GM12892 (cell line): ENCODE data around the gene AGFG1.

Experiments
- DNase-seq: peaks from one replicate; pipeline ENCODE4 v3.0.0; 2011; ENCODE audit not compliant: insufficient read length
- FAIRE-seq: peaks from 2 replicates; lab custom pipeline; 2011; peaks lifted over from hg19 to GRCh38; lab: Jason Lieb, UNC
- POLR2A ChIP-seq: IDR thresholded peaks from 2 replicates; pipeline ENCODE4 v1.6.1; 2011; ENCODE audit warnings: low read depth, low read length, control low read depth
- POLR2AphosphoS5 ChIP-seq: IDR thresholded peaks from 2 replicates; pipeline ENCODE4 v1.6.1; 2011; ENCODE audit warnings: low read depth, low read length, control low read depth
- TAF1 ChIP-seq: IDR thresholded peaks from 2 replicates; pipeline ENCODE4 v1.6.1; 2011; ENCODE audit warnings: low read depth, mild to moderate bottlenecking, control low read depth, low read length, borderline replicate concordance

Gene AGFG1

GRCh38 chr2:227450311-227450841, 21.6 kb upstream of the AGFG1 start:
- FAIRE-seq (no peak), DNase-seq (no peak)
- TF ChIP-seq TAF1: no peak
- TF ChIP-seq POLR2A: no peak

GRCh38 chr2:227450926-227451654, 20.9 kb upstream of the AGFG1 start:
- no peak for DNase-seq
- TF ChIP-seq TAF1: no peak
- TF ChIP-seq POLR2AphosphoS5: no peak
- no peak for TF ChIP-seq POLR2A
- no peak for FAIRE-seq

GRCh38 chr2:227451655-227451992, 20.3 kb upstream of the AGFG1 start:
- FAIRE-seq: no peak
- no peak for DNase-seq
- no peak for TF ChIP-seq POLR2A
- TF ChIP-seq POLR2AphosphoS5: no peak

GRCh38 chr2:227453810-227454209, 18.1 kb upstream of the AGFG1 start:
- TF ChIP-seq POLR2A (no peak), POLR2AphosphoS5 (no peak), TAF1 (no peak)
- no peak for DNase-seq
- FAIRE-seq: no peak

GRCh38 chr2:227454323-227454860, 17.6 kb upstream of the AGFG1 start:
- FAIRE-seq: no peak
- DNase-seq: no peak
- no peak for TF ChIP-seq POLR2AphosphoS5
- TF ChIP-seq TAF1: no peak
- no peak for TF ChIP-seq POLR2A

- FAIRE-seq: peak; percentile 51
- no peak for DNase-seq
Measured at GRCh38 chr2:227455200-227455599, 16.8 kb upstream of the AGFG1 start.

GRCh38 chr2:227456102-227456501, 15.9 kb upstream of the AGFG1 start:
- TF ChIP-seq POLR2A (no peak), POLR2AphosphoS5 (no peak)
- DNase-seq (no peak), FAIRE-seq (no peak)

More at GRCh38 chr2:227455200-227455599, 16.8 kb upstream of the AGFG1 start:
- TF ChIP-seq POLR2AphosphoS5 (no peak), POLR2A (no peak), TAF1 (no peak)

- FAIRE-seq: peak; percentile 42
- TF ChIP-seq POLR2A (no peak), POLR2AphosphoS5 (no peak), TAF1 (no peak)
- no peak for DNase-seq
Measured at GRCh38 chr2:227456772-227457171, 15.2 kb upstream of the AGFG1 start.

GRCh38 chr2:227460070-227460485, 11.9 kb upstream of the AGFG1 start:
- TF ChIP-seq TAF1: no peak
- TF ChIP-seq POLR2A: 0 out of 2 replicates have a peak, but pooled peaks have one; percentile 39
- 0 out of 2 replicates have a peak, but pooled peaks have one; percentile 40 for TF ChIP-seq POLR2AphosphoS5
- peak; percentile 46 for FAIRE-seq

GRCh38 chr2:227460833-227461232, 11.1 kb upstream of the AGFG1 start:
- FAIRE-seq (peak; percentile 86), DNase-seq (no peak)
- TF ChIP-seq POLR2AphosphoS5 (no peak), TAF1 (no peak), POLR2A (no peak)

More at GRCh38 chr2:227460070-227460485, 11.9 kb upstream of the AGFG1 start:
- no peak for DNase-seq

GRCh38 chr2:227461811-227462461, 10.0 kb upstream of the AGFG1 start:
- TF ChIP-seq POLR2A (no peak), POLR2AphosphoS5 (no peak; the same call in 1 of the 2 replicates), TAF1 (no peak)
- FAIRE-seq: peak; percentile 92
- DNase-seq: no peak

GRCh38 chr2:227462462-227462951, 9.4 kb upstream of the AGFG1 start:
- TF ChIP-seq POLR2A (peak; percentile 45; the same call in 1 of the 2 replicates), POLR2AphosphoS5 (peak; percentile 26; the same call in 1 of the 2 replicates), TAF1 (no peak; the same call in 1 of the 2 replicates)
- DNase-seq (no peak), FAIRE-seq (no peak)
